Activated naive CD4-positive, alpha-beta T cell treated with anti-CD3 and anti-CD28 coated beads, Interleukin-2, amount 50 U/mL, for 72 hours (primary cell): ENCODE measurements around the gene CHRM4. TPM values are rescaled to one million over a fixed set of nuclear protein-coding genes. Genes with fewer than 3 reads are reported as not detected.

Source experiments
- ATAC-seq, 2 donors: fragments of 150-1000 bp; cut with Tn5 transposase; 2 replicates each; pipeline ENCODE4 v1.10.0; 2021; ENCODE audit warnings: mild to moderate bottlenecking in 2 of 2, moderate library complexity in 2 of 2
- DNase-seq, 2 donors: peaks; one replicate each; pipeline ENCODE4 v3.0.0; 2021 to 2022; ENCODE audit warnings: low spot score in 2 of 2
- H3K27ac Mint-ChIP-seq, 2 donors: one replicate each; pipeline ENCODE4 v1.8.0; 2022; ENCODE audit warnings: mild to moderate bottlenecking in 2 of 2, mixed read lengths in 2 of 2
- H3K36me3 Mint-ChIP-seq, 2 donors: one replicate each; pipeline ENCODE4 v1.8.0; 2022; ENCODE audit warnings: mixed read lengths in 2 of 2
- H3K9me3 Mint-ChIP-seq, 2 donors: one replicate each; pipeline ENCODE4 v1.8.0; 2022; ENCODE audit warnings: mixed read lengths in 2 of 2
- total RNA-seq, 2 donors: library from RNA; stranded (reverse); gene quantifications; one replicate each; pipeline ENCODE4 v1.2.3, GENCODE V29; 2022

Gene CHRM4
- total RNA-seq, 2 donors from 2014 or later = 0.64 TPM; not detected in 1

DNA sequence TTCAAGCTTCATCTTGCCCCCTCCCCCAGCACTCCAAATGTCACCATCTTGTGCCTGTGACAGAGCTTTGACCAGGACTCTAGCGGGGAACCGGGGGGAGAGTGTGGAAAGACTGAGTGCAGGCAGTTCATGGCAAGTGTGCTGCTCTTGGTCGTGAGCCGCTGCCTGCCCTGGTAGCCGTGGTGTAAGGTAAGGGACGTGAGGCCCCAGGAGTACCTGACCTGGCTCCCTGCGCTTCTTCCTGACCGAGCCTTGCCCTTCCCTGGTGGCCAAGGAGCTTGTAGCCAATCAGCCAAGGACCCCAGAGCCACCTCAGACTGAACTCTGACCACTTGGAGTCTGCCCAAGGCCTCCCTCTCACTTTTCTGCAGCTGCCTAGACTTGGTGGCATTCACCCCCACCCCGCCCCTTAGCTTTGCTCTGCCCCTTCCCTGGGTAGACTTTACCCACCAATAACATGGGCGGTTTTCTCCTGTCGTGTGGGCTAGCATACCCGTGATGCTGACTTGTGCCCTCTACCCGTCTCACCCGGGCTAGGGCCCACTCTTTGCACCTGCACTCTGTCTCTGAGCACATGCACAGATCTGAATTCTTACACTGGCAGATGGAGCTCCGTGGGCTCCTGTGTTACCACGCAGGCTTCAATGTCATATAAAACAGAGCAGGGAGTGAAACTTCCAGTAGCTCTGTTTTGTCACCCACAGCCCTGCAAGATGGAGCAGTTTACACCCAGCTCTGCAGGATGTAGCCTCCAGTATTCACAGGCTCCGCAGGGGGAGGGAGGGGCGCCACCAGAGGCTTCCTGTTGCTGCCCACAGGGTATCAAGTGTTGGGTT, 42.8 kb downstream of the CHRM4 start:
- Mint-ChIP-seq H3K36me3 (peaks cover 4 to 16% of the 10 kb centered on the region in 2 donors), H3K27ac (peak overlapping the region; percentile 87 to 98), H3K9me3 (no peaks in the 10 kb centered on the region)
- ATAC-seq (peak; percentile 24 to 54), DNase-seq (peak; percentile 58 to 82)

DNA sequence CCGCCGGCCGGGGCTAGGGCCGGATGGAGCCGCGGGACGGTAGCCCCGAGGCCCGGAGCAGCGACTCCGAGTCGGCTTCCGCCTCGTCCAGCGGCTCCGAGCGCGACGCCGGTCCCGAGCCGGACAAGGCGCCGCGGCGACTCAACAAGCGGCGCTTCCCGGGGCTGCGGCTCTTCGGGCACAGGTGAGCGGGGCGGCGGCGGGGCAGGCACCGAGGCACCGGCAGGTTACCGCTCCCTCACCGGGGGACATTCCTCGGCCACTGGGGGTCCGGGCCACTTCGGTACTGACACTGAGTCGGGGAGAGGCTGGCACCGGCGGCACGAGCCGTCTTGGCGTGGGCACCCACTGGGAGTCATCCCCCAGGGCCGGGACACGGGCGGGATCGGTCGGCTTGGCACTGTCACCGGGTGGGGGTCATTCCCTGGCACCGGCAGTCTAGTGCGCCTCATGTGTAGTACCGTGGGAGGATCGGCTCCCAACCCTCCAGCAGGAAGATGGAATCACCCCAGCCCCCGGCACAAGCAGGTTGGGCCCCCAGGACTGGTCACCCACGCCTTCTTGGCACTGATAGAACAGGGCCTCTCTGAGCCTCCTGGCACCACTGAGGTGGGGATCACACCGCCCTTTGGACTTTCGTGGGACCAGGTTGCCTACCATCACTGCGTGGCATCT, 43.8 kb downstream of the CHRM4 start:
- ATAC-seq = no peak
- peak overlapping the region; percentile 87 to 98 for H3K27ac Mint-ChIP-seq
- no peaks in the 10 kb centered on the region for H3K9me3 Mint-ChIP-seq
- no peak for DNase-seq
- H3K36me3 Mint-ChIP-seq = peaks cover 4 to 14% of the 10 kb centered on the region in 2 donors

GRCh38 chr11:46346886-46347636, 44.5 kb downstream of the CHRM4 start, which contains the start of gene DGKZ:
DGKZ (plus strand) TSS chr11:46347463; CDS start chr11:46347660, 197 bp downstream.
- DNase-seq = peak; percentile 92 to 97
- no peaks in the 10 kb centered on the region for H3K9me3 Mint-ChIP-seq
- H3K36me3 Mint-ChIP-seq = peaks cover 4 to 11% of the 10 kb centered on the region in 2 donors
- ATAC-seq = peak; percentile 53 to 72
- peak within 1 kb of the TSS; percentile 87 to 98 for H3K27ac Mint-ChIP-seq

- Mint-ChIP-seq H3K9me3 (no peaks in the 10 kb centered on the region), H3K36me3 (peaks cover 4 to 11% of the 10 kb centered on the region in 2 donors), H3K27ac (peak overlapping the region; percentile 44 to 57)
- peak; percentile 5 to 26 for ATAC-seq
- DNase-seq = peak in 1 of 2 donors; percentile 73
Measured at GRCh38 chr11:46345881-46346484, 45.6 kb downstream of the CHRM4 start.

DNA sequence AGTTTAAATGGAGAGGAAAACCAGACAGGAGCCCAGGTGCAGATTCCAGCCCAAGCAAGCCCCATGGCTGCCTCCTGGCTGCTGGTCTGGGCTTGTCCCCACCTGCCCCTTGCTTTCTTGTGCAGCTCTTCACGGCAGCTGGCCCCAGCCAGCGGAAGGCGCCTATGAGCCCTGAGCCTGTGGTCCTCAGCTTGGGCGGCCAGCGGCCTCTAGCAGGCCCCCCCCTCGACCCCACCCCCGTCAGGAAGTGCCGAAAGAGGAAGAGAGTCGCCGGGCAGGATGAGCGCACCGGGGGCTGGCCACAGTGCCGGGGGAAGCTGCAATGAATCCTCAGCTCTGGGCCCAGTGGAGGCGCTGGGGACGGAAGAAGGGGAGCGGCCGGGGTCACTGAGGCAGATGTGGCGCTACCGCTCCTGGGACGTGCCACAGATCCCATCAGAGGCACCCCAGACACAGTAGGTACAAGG, 46.4 kb downstream of the CHRM4 start:
- DNase-seq = no peak
- peak overlapping the region; percentile 57 to 85 for H3K27ac Mint-ChIP-seq

DNA sequence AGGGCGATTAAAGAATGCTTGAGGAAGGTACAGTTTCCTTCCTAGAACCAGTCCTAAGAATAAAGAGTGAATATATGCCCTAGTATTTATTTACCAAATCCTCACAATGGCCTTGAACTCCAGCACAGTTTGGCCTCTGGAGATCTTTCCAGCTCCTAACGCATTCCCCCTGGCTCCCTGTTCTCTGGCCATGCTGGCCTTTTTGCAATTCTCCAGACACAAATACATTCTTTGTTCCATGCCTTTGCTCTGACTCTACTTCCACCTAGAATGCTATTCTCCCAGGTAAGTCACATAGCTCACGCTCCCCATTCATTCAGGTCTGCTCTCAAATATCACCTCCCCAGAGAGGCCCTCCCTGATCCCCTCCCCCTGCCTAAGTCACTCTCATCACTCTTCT, 48.1 kb downstream of the CHRM4 start:
- peaks cover 3 to 4% of the 10 kb centered on the region in 2 donors for H3K36me3 Mint-ChIP-seq
- H3K9me3 Mint-ChIP-seq = no peaks in the 10 kb centered on the region
- ATAC-seq = no peak
- H3K27ac Mint-ChIP-seq = no peak overlapping the region
- no peak for DNase-seq

More for the DNA sequence above, 46.4 kb downstream of the CHRM4 start:
- ATAC-seq = peak in 1 of 2 donors; percentile 8
- no peaks in the 10 kb centered on the region for H3K9me3 Mint-ChIP-seq
- peaks cover 4 to 11% of the 10 kb centered on the region in 2 donors for H3K36me3 Mint-ChIP-seq

GRCh38 chr11:46342239-46342638, 49.3 kb downstream of the CHRM4 start:
- ATAC-seq (no peak), DNase-seq (no peak)
- peaks cover 0 to 4% of the 10 kb centered on the region in 2 donors for H3K36me3 Mint-ChIP-seq
- H3K9me3 Mint-ChIP-seq = no peaks in the 10 kb centered on the region
- H3K27ac Mint-ChIP-seq = no peak overlapping the region

DNA sequence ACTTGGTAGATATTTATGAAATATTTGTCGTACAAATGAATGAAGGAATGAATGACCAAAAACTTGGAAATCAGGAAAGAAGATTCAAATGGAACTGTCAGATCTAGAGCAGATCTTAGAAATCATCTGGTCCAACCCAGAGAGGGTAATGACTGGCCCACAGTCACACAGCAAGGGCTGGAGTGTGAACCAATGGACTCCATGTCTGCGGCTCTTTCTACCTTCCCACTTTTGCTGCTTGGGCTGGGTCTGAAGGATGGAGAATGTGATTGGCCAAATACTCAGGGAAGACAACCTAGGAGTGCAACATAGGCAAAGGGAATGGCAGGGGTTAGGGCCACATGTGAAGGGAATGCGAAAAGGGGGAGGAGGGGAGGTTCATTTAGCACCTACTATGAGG, 50.1 kb downstream of the CHRM4 start:
- DNase-seq (no peak), ATAC-seq (no peak)
- H3K36me3 Mint-ChIP-seq = peaks cover 0 to 4% of the 10 kb centered on the region in 2 donors
- no peaks in the 10 kb centered on the region for H3K9me3 Mint-ChIP-seq
- H3K27ac Mint-ChIP-seq = peak overlapping the region in 1 of 2 donors; percentile 25

GRCh38 chr11:46339816-46340215, 51.8 kb downstream of the CHRM4 start:
- no peaks in the 10 kb centered on the region for H3K36me3 Mint-ChIP-seq
- H3K27ac Mint-ChIP-seq = no peak overlapping the region
- ATAC-seq = no peak
- no peak for DNase-seq
- no peaks in the 10 kb centered on the region for H3K9me3 Mint-ChIP-seq

GRCh38 chr11:46338988-46339666, 52.4 kb downstream of the CHRM4 start:
- Mint-ChIP-seq H3K9me3 (no peaks in the 10 kb centered on the region), H3K36me3 (no peaks in the 10 kb centered on the region), H3K27ac (peak overlapping the region in 1 of 2 donors; percentile 46)
- peak in 1 of 2 donors; percentile 29 for ATAC-seq
- DNase-seq = no peak

DNA sequence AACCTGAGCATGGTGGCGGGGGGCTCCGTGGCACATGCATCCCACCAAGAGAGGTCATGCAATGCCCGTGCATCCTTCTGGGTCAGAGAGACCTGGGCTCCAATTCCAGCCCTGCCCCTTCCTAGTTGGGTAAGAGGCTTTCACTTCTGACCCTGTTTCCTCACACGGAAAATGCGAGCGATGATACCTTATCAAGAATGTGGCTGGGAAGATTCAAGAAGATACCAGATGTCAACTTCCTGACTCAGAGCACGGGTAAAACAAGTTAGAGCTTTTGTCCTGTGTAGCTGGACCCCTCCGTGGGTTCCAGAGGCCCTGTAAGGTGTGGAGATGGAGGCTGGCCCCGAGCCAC, 53.0 kb downstream of the CHRM4 start:
- DNase-seq (no peak), ATAC-seq (peak in 1 of 2 donors; percentile 28)
- Mint-ChIP-seq H3K27ac (peak overlapping the region in 1 of 2 donors; percentile 46), H3K36me3 (no peaks in the 10 kb centered on the region), H3K9me3 (no peaks in the 10 kb centered on the region)

DNA sequence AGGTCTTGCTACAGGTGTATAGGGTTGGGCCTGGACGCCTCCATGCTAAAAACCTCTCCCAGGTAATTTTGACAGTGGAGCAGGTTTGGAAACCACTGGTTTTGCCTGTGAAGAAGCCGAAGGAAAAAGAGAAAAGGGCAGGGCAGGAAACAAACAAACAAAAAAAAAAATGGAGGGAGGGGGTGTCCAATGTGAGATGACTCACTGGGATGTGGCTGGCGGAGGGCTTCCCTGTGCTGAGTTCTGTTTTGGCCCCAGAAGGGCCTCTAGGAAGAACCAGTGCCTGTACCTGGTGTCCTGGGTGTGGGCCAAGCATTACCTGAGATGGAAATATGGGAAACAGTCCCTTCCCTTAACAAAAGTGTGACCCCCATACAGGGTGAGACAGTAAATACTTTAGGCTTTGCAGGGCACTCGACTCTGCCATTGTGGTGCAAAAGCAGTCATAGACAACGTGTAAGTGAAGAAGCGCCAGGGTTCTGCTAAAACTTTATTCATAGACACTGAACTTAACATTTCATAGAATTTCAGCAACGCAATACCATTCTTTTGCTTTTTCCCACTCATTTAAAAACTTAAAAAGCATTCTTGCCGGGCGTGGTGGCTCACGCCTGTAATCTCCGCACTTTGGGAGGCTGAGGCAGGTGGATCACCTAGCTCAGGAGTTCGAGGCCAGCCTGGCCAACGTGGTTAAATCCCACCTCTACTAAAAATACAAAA, 53.8 kb downstream of the CHRM4 start:
- H3K36me3 Mint-ChIP-seq = no peaks in the 10 kb centered on the region
- no peak overlapping the region for H3K27ac Mint-ChIP-seq
- H3K9me3 Mint-ChIP-seq = no peaks in the 10 kb centered on the region
- DNase-seq = no peak
- no peak for ATAC-seq

- ATAC-seq (peak; percentile 22 to 26), DNase-seq (no peak)
- Mint-ChIP-seq H3K9me3 (no peaks in the 10 kb centered on the region), H3K36me3 (no peaks in the 10 kb centered on the region), H3K27ac (peak overlapping the region in 1 of 2 donors; percentile 65)
Measured at GRCh38 chr11:46336563-46337180, 54.9 kb downstream of the CHRM4 start.

DNA sequence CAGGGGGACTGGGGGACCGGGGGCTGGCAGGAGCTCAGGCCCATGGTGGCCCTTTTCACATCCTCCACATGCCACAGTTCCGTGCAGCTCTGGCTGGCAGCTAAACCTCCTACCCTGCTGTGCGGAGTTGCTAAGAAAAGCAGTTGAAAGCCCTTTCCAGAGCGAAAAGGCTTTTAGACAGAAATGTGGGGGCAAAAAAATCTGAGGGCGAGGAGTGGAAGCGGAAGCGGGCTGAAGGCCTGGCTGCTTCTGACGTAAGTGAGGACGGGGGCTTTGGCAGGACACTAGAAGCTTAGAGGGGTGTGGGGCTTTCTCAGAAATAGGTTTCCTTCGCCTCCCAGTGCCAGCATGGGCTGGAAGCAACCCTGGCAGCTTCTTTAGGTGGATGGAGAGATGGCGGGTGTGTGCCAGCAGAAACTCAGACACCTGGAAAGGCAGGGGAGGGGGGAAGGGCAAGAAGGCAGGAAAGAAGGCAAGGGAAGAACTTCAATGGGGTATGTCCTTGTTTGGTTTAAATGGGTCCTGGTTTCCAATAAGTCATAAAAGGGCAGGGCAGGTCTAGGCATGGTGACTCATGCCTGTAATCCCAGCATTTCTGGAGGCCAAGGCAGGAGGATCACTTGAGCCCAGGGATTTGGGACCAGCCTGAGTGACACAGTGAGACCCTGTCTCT, 55.5 kb downstream of the CHRM4 start:
- no peak for ATAC-seq
- H3K27ac Mint-ChIP-seq = peak overlapping the region; percentile 15 to 77
- DNase-seq = no peak
- no peaks in the 10 kb centered on the region for H3K36me3 Mint-ChIP-seq
- H3K9me3 Mint-ChIP-seq = no peaks in the 10 kb centered on the region
